HG02885 (cell line): Measurements from ENCODE around the gene ARL16.
A peak's percentile ranks its signal among the peaks of the same experiment; 100 is the strongest.
"Not testable (repeated sequence)": the region's sequence is repeated elsewhere in the genome, so short reads cannot be mapped to it uniquely, and the experiment has no call there.

Experiments
- ATAC-seq: cut with Tn5 transposase; IDR thresholded peaks from one replicate; pipeline ENCODE4 v1.9.1; 2021; ENCODE audit warnings: mild to moderate bottlenecking; ENCODE audit not compliant: unreplicated experiment, poor library complexity

ARL16 gene

GRCh38 chr17:81696218-81696941, 12.8 kb upstream of the ARL16 start:
- no peak for ATAC-seq

- ATAC-seq: no peak
Observed at GRCh38 chr17:81695801-81696200, 12.2 kb upstream of the ARL16 start.

- ATAC-seq: no peak
Observed at GRCh38 chr17:81695211-81695610, 11.6 kb upstream of the ARL16 start.

GRCh38 chr17:81694810-81695209, 11.2 kb upstream of the ARL16 start:
- ATAC-seq: no peak

- no peak for ATAC-seq
Observed at GRCh38 chr17:81693509-81694210, 10.1 kb upstream of the ARL16 start.

- no peak for ATAC-seq
Observed at GRCh38 chr17:81691608-81692007, 8.0 kb upstream of the ARL16 start.

- ATAC-seq: no peak
Observed at GRCh38 chr17:81691196-81691595, 7.6 kb upstream of the ARL16 start.

- no peak for ATAC-seq
Observed at GRCh38 chr17:81690549-81690948, 7.0 kb upstream of the ARL16 start.

GRCh38 chr17:81690066-81690465, 6.5 kb upstream of the ARL16 start:
- no peak for ATAC-seq

GRCh38 chr17:81688616-81689015, 5.0 kb upstream of the ARL16 start:
- ATAC-seq: no peak

GRCh38 chr17:81687770-81688541, 4.4 kb upstream of the ARL16 start:
- ATAC-seq: no peak

GRCh38 chr17:81686614-81687013, 3.0 kb upstream of the ARL16 start:
- no peak for ATAC-seq

- ATAC-seq: no peak
Observed at GRCh38 chr17:81685108-81685507, 1.5 kb upstream of the ARL16 start.

- no peak for ATAC-seq
Observed at GRCh38 chr17:81684442-81684911, 880 bp upstream of the ARL16 start.

- ATAC-seq: peak; percentile 22
Observed at GRCh38 chr17:81683208-81683583, 401 bp downstream of the ARL16 start.

GRCh38 chr17:81682565-81683207, 911 bp downstream of the ARL16 start:
- no peak for ATAC-seq

- ATAC-seq: no peak
Observed at GRCh38 chr17:81681672-81682071, 1.9 kb downstream of the ARL16 start.

- no peak for ATAC-seq
Observed at GRCh38 chr17:81680150-81680549, 3.4 kb downstream of the ARL16 start.

GRCh38 chr17:81676906-81677305, 6.7 kb downstream of the ARL16 start:
- ATAC-seq: no peak

GRCh38 chr17:81675515-81676221, 7.9 kb downstream of the ARL16 start:
- ATAC-seq: not testable (repeated sequence)
